ENCODE data around the gene ESM1. TPM values are rescaled to one million over a fixed set of nuclear protein-coding genes. Genes with fewer than 3 reads are reported as not detected.

The ESM1 gene
- 10 to 100 TPM in 1 of 6 donors, 1 to 10 TPM in 3, under 1 TPM in 1, not detected in 1; 0.86 to 10.3 (median 2.0) TPM for total RNA-seq

- peaks cover 0 to 7% (median 3%) of the 10 kb centered on the region in 4 donors for H3K27me3 ChIP-seq
- 31 to 38% methylated on average over 15 to 26 of the region's 26 CpGs for WGBS, 2 donors
- DNase-seq, result peak in 1 of 2 donors; percentile 53
Observed at GRCh38 chr5:54985301-54986268, at the start of gene ESM1. Gene ESM1, minus strand, starts transcription at chr5:54985593. Its CDS starts 76 bp downstream, at chr5:54985517.

GRCh38 chr5:55033568-55033967, 48.2 kb upstream of the ESM1 start:
- 74 to 80% methylated on average over 4 of the region's 4 CpGs for WGBS, 2 donors
- no peak for TF ChIP-seq CTCF (IDR thresholded peaks at IDR 0.05)
- ATAC-seq (ENCODE audit: low FRiP score in 2 of 2), result no peak

More at GRCh38 chr5:54985301-54986268, at the start of gene ESM1:
- H3K9me3 ChIP-seq, result no peaks in the 10 kb centered on the region
- peak within 1 kb of the TSS in 2 of 4 donors; percentile 18 to 45 for H3K27ac ChIP-seq
- TF ChIP-seq CTCF (IDR thresholded peaks at IDR 0.05) (no peak), EP300 (IDR thresholded peaks at IDR 0.05) (peak in 1 of 4 donors; percentile 11), POLR2AphosphoS5 (IDR thresholded peaks at IDR 0.05) (peak in 1 of 2 donors; percentile 36), POLR2A (IDR thresholded peaks at IDR 0.05) (no peak)
- ATAC-seq (ENCODE audit: low FRiP score in 2 of 2), result peak; percentile 17 to 59
- peaks cover 3 to 11% (median 5%) of the 10 kb centered on the region in 4 donors for H3K4me1 ChIP-seq
- peak within 1 kb of the TSS in 3 of 4 donors; percentile 13 to 40 (median 34) for H3K4me3 ChIP-seq
- H3K36me3 ChIP-seq, result no peaks in the 10 kb centered on the region

GRCh38 chr5:55031492-55031891, 46.1 kb upstream of the ESM1 start:
- Histone ChIP-seq H3K27me3 (no peaks in the 10 kb centered on the region), H3K36me3 (no peaks in the 10 kb centered on the region), H3K4me3 (no peak overlapping the region), H3K27ac (no peak overlapping the region), H3K4me1 (no peaks in the 10 kb centered on the region), H3K9me3 (no peaks in the 10 kb centered on the region)
- WGBS, 2 donors, result 93 to 97% methylated on average over 5 of the region's 5 CpGs
- no peak for ATAC-seq (ENCODE audit: low FRiP score in 2 of 2)
- no peak for DNase-seq
- TF ChIP-seq EP300 (IDR thresholded peaks at IDR 0.05) (no peak), POLR2AphosphoS5 (IDR thresholded peaks at IDR 0.05) (no peak)

More at GRCh38 chr5:55033568-55033967, 48.2 kb upstream of the ESM1 start:
- no peaks in the 10 kb centered on the region for H3K9me3 ChIP-seq
- no peaks in the 10 kb centered on the region for H3K36me3 ChIP-seq
- no peaks in the 10 kb centered on the region for H3K4me1 ChIP-seq
- no peaks in the 10 kb centered on the region for H3K27me3 ChIP-seq
- H3K4me3 ChIP-seq, result no peak overlapping the region
- no peak for DNase-seq
- no peak overlapping the region for H3K27ac ChIP-seq

GRCh38 chr5:55030676-55031369, 45.4 kb upstream of the ESM1 start:
- Histone ChIP-seq H3K36me3 (no peaks in the 10 kb centered on the region), H3K4me3 (no peak overlapping the region), H3K9me3 (no peaks in the 10 kb centered on the region), H3K27me3 (no peaks in the 10 kb centered on the region), H3K27ac (no peak overlapping the region), H3K4me1 (no peaks in the 10 kb centered on the region)
- no peak for DNase-seq
- 75 to 87% methylated on average over 6 to 10 of the region's 10 CpGs for WGBS, 2 donors
- no peak for TF ChIP-seq POLR2A (IDR thresholded peaks at IDR 0.05)
- no peak for TF ChIP-seq POLR2AphosphoS5 (IDR thresholded peaks at IDR 0.05)
- TF ChIP-seq CTCF (IDR thresholded peaks at IDR 0.05), result no peak
- ATAC-seq (ENCODE audit: low FRiP score in 2 of 2), result no peak

- ATAC-seq (ENCODE audit: low FRiP score in 2 of 2) (no peak), DNase-seq (no peak)
- Histone ChIP-seq H3K27ac (no peak overlapping the region), H3K36me3 (no peaks in the 10 kb centered on the region), H3K9me3 (no peaks in the 10 kb centered on the region), H3K27me3 (no peaks in the 10 kb centered on the region), H3K4me3 (no peak overlapping the region), H3K4me1 (no peaks in the 10 kb centered on the region)
- 75 to 88% methylated on average over 2 of the region's 2 CpGs for WGBS, 2 donors
- TF ChIP-seq CTCF (IDR thresholded peaks at IDR 0.05), result no peak
- no peak for TF ChIP-seq EP300 (IDR thresholded peaks at IDR 0.05)
- TF ChIP-seq POLR2A (IDR thresholded peaks at IDR 0.05), result no peak
Observed at GRCh38 chr5:55030220-55030619, 44.8 kb upstream of the ESM1 start.
